ENCODE data around the gene NOC2L.

NOC2L gene

DNA sequence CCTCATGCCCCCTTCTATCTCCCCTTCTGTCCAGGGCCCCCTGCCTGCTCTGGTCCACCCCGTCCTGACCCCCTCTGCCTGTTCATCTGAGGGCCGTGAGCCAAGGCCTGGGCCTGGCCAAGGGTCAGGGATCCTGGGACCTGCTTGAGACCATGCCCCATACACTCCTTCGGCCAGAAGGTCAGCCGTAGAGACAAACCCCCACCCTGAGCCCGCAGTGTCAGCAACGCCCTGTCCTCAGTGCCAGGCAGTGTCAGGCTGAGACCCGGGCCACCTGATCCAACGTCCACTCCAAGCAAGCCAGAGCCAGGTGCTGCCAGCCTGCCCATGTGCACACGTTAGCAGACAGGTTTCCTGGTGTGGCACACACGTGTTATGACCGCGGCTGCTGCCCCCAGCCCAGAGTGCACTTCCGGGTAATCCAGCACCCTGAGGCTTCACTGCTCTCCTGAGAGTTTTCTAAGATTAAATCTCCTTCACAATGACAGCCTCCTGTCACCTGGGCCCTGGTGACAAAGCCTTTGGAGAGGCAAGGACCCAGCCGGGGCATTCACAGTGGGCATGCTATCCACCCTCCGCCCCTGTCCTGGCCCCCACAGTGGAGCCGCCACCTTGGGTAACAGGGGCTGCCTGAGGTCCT lies 45.4 kb downstream of the NOC2L start:
- no peak for DNase-seq

GRCh38 chr1:912740-913301 lies 46.2 kb downstream of the NOC2L start:
- DNase-seq, result no peak

DNA sequence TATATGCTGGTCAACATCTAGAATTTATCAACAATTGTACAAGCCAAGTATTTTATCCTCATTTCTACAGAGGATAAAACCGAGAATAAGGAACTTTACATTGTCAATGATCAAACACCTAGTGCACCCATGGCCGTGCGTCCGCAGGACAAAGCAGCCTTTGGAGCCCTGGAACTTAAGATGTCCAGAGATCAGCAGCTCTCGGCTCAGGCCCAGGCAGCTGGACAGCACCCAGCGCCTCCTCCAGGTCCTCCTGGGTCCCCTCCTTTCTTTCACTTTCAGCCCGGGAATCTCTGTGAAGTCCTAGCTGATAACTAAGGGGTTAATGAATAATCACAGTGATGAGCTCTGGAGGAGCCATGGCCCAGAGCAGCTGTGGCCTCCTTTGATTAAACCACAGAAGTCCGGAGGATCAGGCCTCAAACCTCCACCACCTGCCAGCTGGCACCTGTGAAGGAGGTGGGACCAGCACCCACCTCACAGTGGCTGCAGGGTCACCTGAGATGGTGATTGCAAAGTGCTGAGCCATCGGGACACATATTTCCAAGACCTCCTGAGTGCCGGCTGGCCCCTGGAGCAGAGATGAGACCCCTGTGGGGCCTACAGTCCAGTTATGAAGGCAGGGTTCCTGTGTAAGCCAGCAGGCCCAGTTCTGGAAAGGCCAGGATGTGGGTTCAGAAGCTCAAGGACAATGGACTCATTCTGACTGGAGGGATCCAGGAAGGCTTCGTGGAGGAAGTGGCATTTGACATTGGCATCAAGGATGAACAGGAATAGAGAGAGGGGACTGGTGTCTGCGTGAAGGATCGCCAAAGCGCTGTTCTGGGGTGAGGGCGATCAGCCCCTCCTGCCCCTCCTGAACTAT lies 46.9 kb downstream of the NOC2L start:
- no peak for DNase-seq

DNA sequence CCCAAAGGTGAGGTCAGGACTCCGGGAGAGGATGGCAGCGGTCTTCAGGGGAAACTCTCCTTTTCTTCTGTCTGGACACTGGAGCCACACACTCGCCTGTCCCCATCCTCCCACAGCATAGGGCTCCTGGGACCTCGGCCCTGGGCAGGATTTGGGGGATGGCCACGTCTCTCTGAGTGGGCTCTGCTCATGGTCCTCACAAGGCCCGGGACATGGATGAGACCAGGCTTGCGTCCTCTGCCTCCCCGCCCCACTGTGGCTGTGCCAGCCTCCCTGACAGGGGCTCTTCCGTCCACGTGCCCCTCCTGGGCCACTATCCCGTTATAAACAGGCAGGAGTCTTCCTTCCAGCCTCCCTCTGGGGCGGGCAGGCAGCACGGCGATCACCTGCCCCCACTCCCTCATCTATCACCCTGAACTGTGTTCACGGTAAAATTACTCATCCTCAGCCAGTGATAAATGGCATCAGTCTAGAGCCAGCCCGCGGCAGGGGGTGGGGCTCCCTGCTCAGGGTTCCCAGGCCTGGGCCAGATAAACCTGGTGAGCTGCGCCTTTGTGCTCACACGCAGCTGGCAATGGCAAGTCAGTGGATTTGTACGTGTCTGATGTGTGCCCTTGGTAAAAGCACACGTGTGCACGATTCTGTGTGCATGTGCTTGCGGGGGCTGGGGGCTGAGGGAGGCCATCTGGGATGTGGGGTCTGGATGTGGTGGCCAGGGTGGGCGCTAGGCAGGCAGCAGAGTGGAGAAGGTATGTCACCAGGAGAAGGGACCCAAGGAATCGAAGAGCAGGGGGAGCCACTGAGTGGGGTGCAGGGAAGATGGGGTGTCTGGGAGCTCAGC lies 48.0 kb downstream of the NOC2L start:
- DNase-seq, result no peak

GRCh38 chr1:910311-910880 lies 48.7 kb downstream of the NOC2L start:
- no peak for DNase-seq

DNA sequence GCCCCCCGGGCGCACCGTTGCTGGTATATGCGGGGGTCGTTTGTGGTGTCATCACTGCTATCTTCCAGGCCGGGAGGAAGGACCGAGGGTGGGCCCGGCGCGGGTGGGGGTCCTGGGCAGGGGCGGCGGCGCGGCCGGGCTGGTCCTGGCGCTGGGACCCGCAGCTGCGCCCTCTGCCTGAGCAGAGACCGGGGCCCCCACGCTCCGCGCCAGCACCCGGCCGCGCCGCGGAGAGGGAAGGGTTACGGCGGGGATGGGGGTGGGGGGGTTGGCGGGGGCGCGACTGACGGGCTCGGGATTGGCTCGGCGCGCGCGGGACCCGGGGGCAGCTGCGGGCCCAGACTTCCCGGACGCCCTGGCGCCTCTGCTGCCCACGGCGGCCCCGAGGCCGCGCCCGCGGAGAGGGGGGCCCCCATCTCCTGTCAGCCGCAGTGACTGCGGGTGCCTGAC lies 49.2 kb downstream of the NOC2L start:
- no peak for DNase-seq

GRCh38 chr1:908661-909060 lies 50.4 kb downstream of the NOC2L start:
- DNase-seq, result no peak

GRCh38 chr1:907611-908451 lies 51.2 kb downstream of the NOC2L start:
- no peak for DNase-seq

DNA sequence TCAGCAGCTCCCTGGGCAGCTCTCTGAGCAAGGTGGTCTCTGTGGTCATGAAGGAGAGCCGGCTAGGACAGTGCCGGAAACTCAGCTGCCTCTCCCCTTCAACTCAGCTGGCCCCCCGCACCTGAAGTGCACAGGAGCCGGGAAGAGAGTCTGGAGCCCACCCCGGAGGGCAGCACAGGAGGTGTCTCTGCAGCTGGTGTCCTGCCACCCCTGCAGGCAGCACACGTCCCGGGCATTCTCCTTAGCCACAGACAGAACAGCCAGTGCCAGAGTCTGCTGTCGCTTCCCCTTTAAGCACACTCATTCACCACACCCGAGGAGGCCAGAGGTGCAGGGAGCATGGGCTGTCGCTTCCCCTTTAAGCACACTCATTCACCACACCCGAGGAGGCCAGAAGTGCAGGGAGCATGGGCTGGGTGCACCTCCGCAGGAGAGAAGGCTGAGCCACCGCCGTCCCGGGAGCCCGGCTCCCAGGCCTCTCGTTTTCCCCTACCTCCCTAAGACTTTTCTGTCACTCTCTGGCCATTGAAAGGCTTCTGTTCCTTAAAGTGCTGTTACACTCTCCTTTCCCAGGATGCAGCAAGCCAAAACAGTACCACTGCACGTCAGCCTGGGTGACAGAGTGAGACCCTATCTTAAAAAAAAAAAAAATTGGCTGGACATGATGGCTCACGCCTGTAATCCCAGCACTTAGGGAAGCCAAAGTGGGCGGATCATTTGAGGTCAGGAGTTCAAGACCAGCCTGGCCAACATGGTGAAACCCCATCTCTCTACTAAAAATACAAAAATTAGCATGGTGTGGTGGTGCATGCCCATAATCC lies 52.2 kb downstream of the NOC2L start:
- DNase-seq, result no peak

DNA sequence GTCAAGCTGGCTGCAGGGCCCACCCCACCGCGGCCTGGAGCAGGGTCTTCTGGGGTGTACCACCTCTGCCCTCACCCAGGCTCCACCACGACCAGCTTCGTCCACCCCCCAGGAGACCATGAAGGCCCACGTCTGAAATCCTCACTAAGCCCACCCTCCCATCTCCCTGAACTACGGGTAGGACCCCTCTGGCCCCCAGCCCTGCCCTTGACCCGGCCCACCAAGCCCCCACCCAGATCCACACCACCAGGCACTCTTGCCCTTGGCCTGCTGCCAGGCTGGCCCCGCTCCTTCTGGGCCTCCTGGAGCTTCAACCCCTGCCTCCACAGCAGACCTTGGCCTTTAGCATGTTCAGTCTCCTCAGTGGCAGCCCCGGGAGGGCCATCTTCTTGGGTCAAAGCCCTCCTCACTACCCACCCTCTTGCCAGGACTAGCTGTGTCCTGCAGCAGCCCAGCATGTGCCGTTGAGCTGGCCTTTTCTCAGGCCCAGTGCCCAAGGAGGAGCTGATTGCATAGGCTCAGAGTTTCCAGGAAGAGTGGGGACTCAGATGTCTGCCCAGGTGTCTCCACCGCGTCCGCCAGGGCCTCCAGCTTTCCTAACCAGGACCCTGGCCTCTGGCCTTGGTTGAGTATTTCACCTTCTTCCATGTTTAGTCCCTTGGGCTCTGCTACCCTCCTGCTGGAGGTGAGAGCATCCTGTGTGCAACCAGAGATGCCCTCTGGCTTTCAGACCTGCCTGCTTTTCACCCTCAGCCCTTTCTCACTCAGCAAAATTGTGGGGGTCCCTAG lies 53.1 kb downstream of the NOC2L start:
- DNase-seq, result no peak

DNA sequence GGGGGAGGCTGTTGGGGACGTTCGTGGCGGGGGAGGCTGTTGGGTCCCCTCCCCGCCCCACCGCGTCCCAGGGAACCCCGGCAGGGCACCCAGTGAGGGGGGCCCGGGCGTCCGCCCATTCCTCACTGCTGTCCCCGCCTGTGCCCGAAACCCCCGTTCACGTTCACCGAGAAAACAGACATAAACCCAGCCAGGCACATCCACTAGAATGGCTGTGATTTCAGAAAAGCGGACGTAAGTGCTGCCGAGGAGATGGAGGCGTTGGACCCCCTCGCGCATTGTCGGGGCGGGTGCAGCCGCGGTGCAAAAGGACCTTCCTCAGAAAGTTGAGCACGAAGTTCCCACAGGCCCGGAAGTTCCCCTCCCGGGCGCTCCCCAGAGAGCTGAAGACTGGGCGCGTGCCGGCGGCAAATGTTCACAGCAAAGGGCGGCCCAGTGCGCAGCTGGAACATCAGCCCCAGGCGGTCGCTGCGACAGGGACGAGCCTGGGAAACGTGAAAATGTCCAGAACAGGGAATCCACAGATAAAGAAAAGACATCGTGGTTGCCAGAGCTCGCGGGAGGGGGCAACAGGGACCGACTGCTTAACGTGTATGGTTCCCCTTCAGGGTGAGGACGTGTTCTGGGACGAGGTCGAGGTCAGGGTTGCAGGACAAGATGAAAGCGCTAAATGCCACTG lies 53.8 kb downstream of the NOC2L start:
- DNase-seq, result peak in 3 of 6 experiments; percentile 15 to 40 (median 18)

DNA sequence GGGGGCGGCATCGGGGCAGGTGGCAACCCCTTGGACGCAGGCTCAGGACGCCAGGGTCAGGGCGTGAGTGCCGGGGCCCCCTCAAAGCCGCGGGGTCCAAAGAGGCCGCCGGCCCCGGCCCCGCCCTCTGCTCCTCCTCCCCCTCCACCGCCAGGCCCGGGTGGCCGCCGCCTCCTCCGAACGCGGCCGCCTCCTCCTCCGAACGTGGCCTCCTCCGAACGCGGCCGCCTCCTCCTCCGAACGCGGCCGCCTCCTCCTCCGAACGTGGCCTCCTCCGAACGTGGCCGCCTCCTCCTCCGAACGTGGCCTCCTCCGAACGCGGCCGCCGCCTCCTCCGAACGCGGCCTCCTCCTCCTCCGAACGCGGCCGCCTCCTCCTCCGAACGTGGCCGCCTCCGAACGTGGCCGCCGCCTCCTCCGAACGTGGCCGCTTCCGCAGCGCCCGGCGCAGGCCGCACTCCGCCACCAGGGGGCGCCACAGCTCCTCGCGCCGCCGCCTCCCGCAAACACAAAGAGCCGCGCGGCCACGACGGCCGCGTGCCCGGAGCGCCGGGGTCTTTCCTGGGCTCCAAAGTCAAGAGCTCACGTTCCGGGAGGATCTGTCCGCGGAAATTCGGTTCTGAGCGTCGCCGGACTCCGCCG lies 54.6 kb downstream of the NOC2L start:
- peak; percentile 64 to 90 (median 78) for DNase-seq

DNA sequence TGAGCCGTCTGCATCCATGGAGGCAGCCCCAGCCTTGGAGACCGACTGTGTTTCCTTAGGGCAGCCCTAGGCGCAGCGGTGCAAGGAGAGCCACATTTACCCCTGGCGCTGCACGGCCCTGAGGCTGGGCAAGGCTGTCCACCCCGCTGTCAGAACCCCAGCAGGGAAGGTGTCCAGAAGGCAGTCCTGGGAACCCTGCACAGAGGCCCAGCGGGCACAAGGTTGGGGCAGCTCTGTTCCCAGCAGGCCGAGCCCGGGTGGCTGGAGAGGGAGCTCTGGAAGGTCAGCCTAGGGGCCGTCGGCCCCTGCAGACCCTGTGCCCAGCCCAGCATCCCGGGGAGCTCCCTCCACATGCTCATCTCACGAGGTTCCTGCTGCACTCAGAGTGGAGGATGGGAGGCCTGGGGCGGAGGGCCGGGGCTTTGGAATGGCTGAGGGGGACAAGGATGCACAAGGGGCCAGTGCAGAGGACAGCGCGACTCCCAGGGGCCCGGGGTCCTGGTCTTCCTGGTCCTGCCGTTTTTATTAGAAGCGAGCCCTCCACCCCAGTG lies 55.3 kb downstream of the NOC2L start:
- DNase-seq, result no peak

GRCh38 chr1:903305-903704 lies 55.8 kb downstream of the NOC2L start:
- no peak for DNase-seq

DNA sequence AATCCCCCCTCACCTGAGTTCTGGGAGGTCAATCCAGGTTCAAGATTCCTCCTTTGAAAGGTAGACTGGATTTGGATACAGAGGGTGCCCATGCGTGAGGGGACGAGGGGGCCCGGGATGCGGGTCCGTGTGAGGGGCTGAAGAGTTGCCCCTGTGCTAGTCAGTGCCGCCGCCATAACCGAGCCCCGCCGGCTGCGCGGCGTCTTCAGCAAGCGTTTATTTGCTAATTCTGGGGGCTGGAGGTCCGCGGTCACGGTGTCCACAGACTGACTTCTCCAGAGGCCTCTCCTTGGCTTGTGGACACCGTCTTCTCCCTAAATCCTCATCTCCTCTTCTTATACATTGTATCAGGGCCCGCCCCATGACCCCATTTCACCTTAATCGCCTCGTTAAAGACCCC lies 56.3 kb downstream of the NOC2L start:
- no peak for DNase-seq

GRCh38 chr1:901108-901859 lies 57.8 kb downstream of the NOC2L start:
- DNase-seq, result no peak

GRCh38 chr1:899636-900317 lies 59.3 kb downstream of the NOC2L start:
- DNase-seq, result no peak

All from stimulated activated naive CD4-positive, alpha-beta T cell (primary cell).